Transverse colon (tissue), 4 donors: ENCODE results near the gene PRND. TPM values are rescaled to one million over a fixed set of nuclear protein-coding genes. Genes with fewer than 3 reads are reported as not detected.
"Not testable (repeated sequence)": the region's sequence is repeated elsewhere in the genome, so short reads cannot be mapped to it uniquely, and the experiment has no call there.

ENCODE experiments used
- DNase-seq: peaks from one replicate; pipeline ENCODE4 v3.0.0-alpha.2; 2019
- H3K27ac ChIP-seq, 4 donors: fragments of 200-600 bp; sonication (generic); 2 replicates each; pipeline ENCODE4 v1.5.1; 2016 to 2018; ENCODE audit warnings: inconsistent platforms in 4 of 4
- H3K27me3 ChIP-seq: fragments of 200-600 bp; sonication (generic); 2 replicates; pipeline ENCODE4 v1.5.1; 2017; ENCODE audit warnings: inconsistent platforms
- H3K36me3 ChIP-seq, 4 donors: fragments of 200-600 bp; sonication (generic); 2 replicates each; pipeline ENCODE4 v1.5.1; 2017 to 2019; ENCODE audit warnings: inconsistent platforms in 4 of 4
- H3K4me1 ChIP-seq, 4 donors: fragments of 200-600 bp; sonication (generic); 2 replicates each; pipeline ENCODE4 v1.5.1; 2017 to 2020; ENCODE audit warnings: inconsistent platforms in 4 of 4
- H3K4me3 ChIP-seq, 4 donors: fragments of 200-600 bp; sonication (generic); 1 replicate in 1 of 4; 2 replicates in 3 of 4; pipeline versions ENCODE4 v1.5.1 to v1.6.1; 2017 to 2019; ENCODE audit warnings: inconsistent platforms in 4 of 4
- H3K9me3 ChIP-seq, 2 donors: fragments of 200-600 bp; sonication (generic); 2 replicates each; pipeline ENCODE4 v1.5.1; 2017 to 2019; ENCODE audit warnings: inconsistent platforms in 2 of 2
- CTCF ChIP-seq, 5 experiments: fragments of 200-600 bp in 3 of 5; fragments of 450-650 bp in 2 of 5; sonication (generic) in 3 of 5; IDR thresholded peaks; 1 replicate in 2 of 5; 2 replicates in 3 of 5; pipeline ENCODE4 v1.5.1; 2016 to 2017; ENCODE audit warnings: antibody characterized with exemption in 5 of 5, inconsistent platforms in 3 of 5, mild to moderate bottlenecking in 2 of 5, moderate library complexity in 1 of 5
- EP300 ChIP-seq: sonication (generic); formaldehyde crosslinking; IDR thresholded peaks from one replicate; pipeline ENCODE4 v1.6.1; 2017; ENCODE audit warnings: antibody characterized with exemption, low read depth
- POLR2A ChIP-seq: fragments of 450-650 bp; IDR thresholded peaks from one replicate; pipeline ENCODE4 v1.6.1; 2016; ENCODE audit warnings: antibody characterized with exemption, mild to moderate bottlenecking, moderate library complexity
- POLR2AphosphoS5 ChIP-seq, 3 donors: sonication (generic); formaldehyde crosslinking; IDR thresholded peaks; one replicate each; pipeline ENCODE4 v1.6.1; 2016; ENCODE audit warnings: antibody characterized with exemption in 3 of 3
- WGBS, 2 donors: methylation state at CpG; one replicate each; pipeline ENCODE4 v1.1.5; 2018; ENCODE audit warnings: low coverage in 1 of 2; 5-methylcytosine and 5-hydroxymethylcytosine counted together
- in situ Hi-C, 4 donors: fragments of 200-750 bp; cut with MboI; loops; one replicate each; pipeline versions ENCODE4 v1.15.0 to v1.15.1; 2017; ENCODE audit warnings: low sequenced_read_pairs in 3 of 4, low pct_ligation_motif_present in 1 of 4, low pct_unique_long_range_greater_than_20kb in 1 of 4
- intact Hi-C: fragments of 100-400 bp; cut with DNase I; formaldehyde crosslinking; loops from one replicate; pipeline ENCODE4 v1.15.1; 2023; ENCODE audit warnings: low total_unique reads
- total RNA-seq, 4 donors: library from RNA; depleted of rRNA; stranded (reverse); fragments of >200 nt; gene quantifications; one replicate each; pipeline ENCODE4 v1.1.0, GENCODE V29; 2016

The PRND gene
- total RNA-seq, 4 donors from 2014 or later = not detected

GRCh38 chr20:4759100-4759884 is 37.6 kb downstream of the PRND start:
- in situ Hi-C loops (loop anchor here in 1 of 4 donors (10.0 kb wide), 1 partner anchor 336 kb away; no protein-coding TSS in a partner anchor), intact Hi-C loops (loop anchor here (5.0 kb wide), 1 partner anchor 198 kb away; no protein-coding TSS in a partner anchor)
- not testable (repeated sequence) for H3K9me3 ChIP-seq, H3K4me1 ChIP-seq, H3K27ac ChIP-seq, H3K36me3 ChIP-seq, H3K4me3 ChIP-seq, H3K27me3 ChIP-seq
- WGBS, 2 donors = 61% methylated on average over 16 of the region's 16 CpGs; no CpG with 5 or more reads in 1 of the 2 donors
- TF ChIP-seq CTCF (IDR thresholded peaks at IDR 0.05) = peak in 1 of 5 experiments; percentile 15
- DNase-seq = peak; percentile 43

- 72 to 82% methylated on average over 9 to 10 of the region's 10 CpGs for WGBS, 2 donors
- in situ Hi-C loops (no loop called here), intact Hi-C loops (no loop called here)
- DNase-seq = no peak
- no peak for TF ChIP-seq POLR2A
- TF ChIP-seq EP300 = no peak
- TF ChIP-seq CTCF (IDR thresholded peaks at IDR 0.05) = no peak
- no peak for TF ChIP-seq POLR2AphosphoS5 (IDR thresholded peaks at IDR 0.05)
- no peak overlapping the region for H3K4me3 ChIP-seq
- H3K27me3 ChIP-seq = no peaks in the 10 kb centered on the region
- no peaks in the 10 kb centered on the region for H3K9me3 ChIP-seq
- peaks cover 0 to 6% (median 5%) of the 10 kb centered on the region in 4 donors for H3K4me1 ChIP-seq
- H3K36me3 ChIP-seq = no peaks in the 10 kb centered on the region
- no peak overlapping the region for H3K27ac ChIP-seq
Observed at GRCh38 chr20:4763261-4763660, 41.6 kb downstream of the PRND start.

GRCh38 chr20:4763723-4764510 is 42.2 kb downstream of the PRND start:
- Histone ChIP-seq H3K27me3 (no peaks in the 10 kb centered on the region), H3K27ac (no peak overlapping the region), H3K4me1 (peaks cover 0 to 6% (median 5%) of the 10 kb centered on the region in 4 donors), H3K36me3 (no peaks in the 10 kb centered on the region), H3K9me3 (no peaks in the 10 kb centered on the region), H3K4me3 (no peak overlapping the region)
- in situ Hi-C loops = no loop called here
- WGBS, 2 donors = 74 to 95% methylated on average over 2 to 3 of the region's 3 CpGs
- intact Hi-C loops = no loop called here
- no peak for DNase-seq
- TF ChIP-seq EP300 (no peak), POLR2AphosphoS5 (IDR thresholded peaks at IDR 0.05) (no peak), CTCF (IDR thresholded peaks at IDR 0.05) (no peak), POLR2A (no peak)

- DNase-seq = no peak
- H3K27ac ChIP-seq = no peak overlapping the region
- no peaks in the 10 kb centered on the region for H3K27me3 ChIP-seq
- in situ Hi-C loops = loop anchor here in 1 of 4 donors (5.0 kb wide), 1 partner anchor 192 kb away; no protein-coding TSS in a partner anchor
- H3K36me3 ChIP-seq = no peaks in the 10 kb centered on the region
- intact Hi-C loops = no loop called here
- H3K4me1 ChIP-seq = peaks cover 0 to 6% (median 5%) of the 10 kb centered on the region in 4 donors
- no peaks in the 10 kb centered on the region for H3K9me3 ChIP-seq
- H3K4me3 ChIP-seq = no peak overlapping the region
- 0% methylated on average over 1 of the region's 1 CpG; no CpG with 5 or more reads in 1 of the 2 donors for WGBS, 2 donors
- TF ChIP-seq CTCF (IDR thresholded peaks at IDR 0.05) = no peak
- no peak for TF ChIP-seq POLR2AphosphoS5 (IDR thresholded peaks at IDR 0.05)
- no peak for TF ChIP-seq EP300
- no peak for TF ChIP-seq POLR2A
Observed at GRCh38 chr20:4764805-4765204, 43.1 kb downstream of the PRND start.
